HG03558 (cell line): ENCODE data around the gene PALS2.
A peak's percentile ranks its signal among the peaks of the same experiment; 100 is the strongest.

ENCODE experiments used
- ATAC-seq: cut with Tn5 transposase; IDR thresholded peaks from one replicate; pipeline ENCODE4 v1.9.1; 2021; ENCODE audit warnings: moderate number of reproducible peaks; ENCODE audit not compliant: unreplicated experiment; ENCODE audit errors: extremely low read depth

Gene PALS2

GRCh38 chr7:24572997-24573553, at the start of gene PALS2:
PALS2 (plus strand) TSS chr7:24573452; CDS start chr7:24623668, 50,216 bp downstream.
- ATAC-seq, result peak; percentile 20

- no peak for ATAC-seq
Observed at GRCh38 chr7:24531255-24531654, 42.0 kb upstream of the PALS2 start.

GRCh38 chr7:24536682-24537081, 36.6 kb upstream of the PALS2 start:
- no peak for ATAC-seq

GRCh38 chr7:24540956-24541355, 32.3 kb upstream of the PALS2 start:
- no peak for ATAC-seq

GRCh38 chr7:24545215-24545614, 28.0 kb upstream of the PALS2 start:
- ATAC-seq, result no peak

- ATAC-seq, result no peak
Observed at GRCh38 chr7:24548390-24548789, 24.9 kb upstream of the PALS2 start.

- no peak for ATAC-seq
Observed at GRCh38 chr7:24549991-24550390, 23.3 kb upstream of the PALS2 start.

- ATAC-seq, result no peak
Observed at GRCh38 chr7:24555184-24555583, 18.1 kb upstream of the PALS2 start.

- no peak for ATAC-seq
Observed at GRCh38 chr7:24555719-24556118, 17.5 kb upstream of the PALS2 start.

- no peak for ATAC-seq
Observed at GRCh38 chr7:24560772-24561171, 12.5 kb upstream of the PALS2 start.

- no peak for ATAC-seq
Observed at GRCh38 chr7:24566274-24566673, 7.0 kb upstream of the PALS2 start.

- ATAC-seq, result no peak
Observed at GRCh38 chr7:24570983-24571382, 2.3 kb upstream of the PALS2 start.

GRCh38 chr7:24572016-24572392, 1.2 kb upstream of the PALS2 start:
- no peak for ATAC-seq

GRCh38 chr7:24572393-24572996, 757 bp upstream of the PALS2 start:
- no peak for ATAC-seq

GRCh38 chr7:24573554-24574338, 494 bp downstream of the PALS2 start:
- peak; percentile 11 for ATAC-seq

GRCh38 chr7:24574386-24574785, 1.1 kb downstream of the PALS2 start:
- ATAC-seq, result no peak

- no peak for ATAC-seq
Observed at GRCh38 chr7:24574950-24575349, 1.7 kb downstream of the PALS2 start.

GRCh38 chr7:24576171-24577025, 3.1 kb downstream of the PALS2 start:
- ATAC-seq, result no peak

- ATAC-seq, result no peak
Observed at GRCh38 chr7:24578052-24578451, 4.8 kb downstream of the PALS2 start.

- ATAC-seq, result no peak
Observed at GRCh38 chr7:24580283-24580946, 7.2 kb downstream of the PALS2 start.
